Measurements from ENCODE around the gene BECN2. TPM values are rescaled to one million over a fixed set of nuclear protein-coding genes. Genes with fewer than 3 reads are reported as not detected.

The BECN2 gene
- total RNA-seq, 6 experiments from 2014 or later: not detected

- Histone ChIP-seq H3K4me3 (no peak overlapping the region), H3K4me1 (no peaks in the 10 kb centered on the region), H3K27me3 (no peaks in the 10 kb centered on the region), H3K27ac (no peak overlapping the region), H3K9me3 (no peaks in the 10 kb centered on the region), H3K36me3 (no peaks in the 10 kb centered on the region)
- ATAC-seq (no peak), DNase-seq (no peak)
- WGBS (ENCODE audit: insufficient coverage, low coverage, low lambda C conversion rate, missing lambda C conversion rate): 79% methylated on average over 5 of the region's 5 CpGs
- intact Hi-C loops (cut with DNase I): no loop called here
- TF ChIP-seq, protein P1, sequence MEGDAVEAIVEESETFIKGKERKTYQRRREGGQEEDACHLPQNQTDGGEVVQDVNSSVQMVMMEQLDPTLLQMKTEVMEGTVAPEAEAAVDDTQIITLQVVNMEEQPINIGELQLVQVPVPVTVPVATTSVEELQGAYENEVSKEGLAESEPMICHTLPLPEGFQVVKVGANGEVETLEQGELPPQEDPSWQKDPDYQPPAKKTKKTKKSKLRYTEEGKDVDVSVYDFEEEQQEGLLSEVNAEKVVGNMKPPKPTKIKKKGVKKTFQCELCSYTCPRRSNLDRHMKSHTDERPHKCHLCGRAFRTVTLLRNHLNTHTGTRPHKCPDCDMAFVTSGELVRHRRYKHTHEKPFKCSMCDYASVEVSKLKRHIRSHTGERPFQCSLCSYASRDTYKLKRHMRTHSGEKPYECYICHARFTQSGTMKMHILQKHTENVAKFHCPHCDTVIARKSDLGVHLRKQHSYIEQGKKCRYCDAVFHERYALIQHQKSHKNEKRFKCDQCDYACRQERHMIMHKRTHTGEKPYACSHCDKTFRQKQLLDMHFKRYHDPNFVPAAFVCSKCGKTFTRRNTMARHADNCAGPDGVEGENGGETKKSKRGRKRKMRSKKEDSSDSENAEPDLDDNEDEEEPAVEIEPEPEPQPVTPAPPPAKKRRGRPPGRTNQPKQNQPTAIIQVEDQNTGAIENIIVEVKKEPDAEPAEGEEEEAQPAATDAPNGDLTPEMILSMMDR (IDR thresholded peaks at IDR 0.05): no peak
- TF ChIP-seq POLR2A (IDR thresholded peaks at IDR 0.05): no peak
Observed at GRCh38 chr1:242004751-242005495, 47.4 kb downstream of the BECN2 start.

GRCh38 chr1:242005866-242006535, 48.4 kb downstream of the BECN2 start:
- Histone ChIP-seq H3K27me3 (no peaks in the 10 kb centered on the region), H3K9me3 (no peaks in the 10 kb centered on the region), H3K4me1 (no peaks in the 10 kb centered on the region), H3K4me3 (no peak overlapping the region), H3K27ac (no peak overlapping the region), H3K36me3 (no peaks in the 10 kb centered on the region)
- whole genome bisulfite sequencing (ENCODE audit: insufficient coverage, low coverage, low lambda C conversion rate, missing lambda C conversion rate): 73% methylated on average over 5 of the region's 5 CpGs
- no peak for ATAC-seq
- intact Hi-C loops (cut with DNase I): no loop called here
- no peak for TF ChIP-seq POLR2A (IDR thresholded peaks at IDR 0.05)
- TF ChIP-seq, protein P1 (IDR thresholded peaks at IDR 0.05): no peak
- DNase-seq: no peak

DNA sequence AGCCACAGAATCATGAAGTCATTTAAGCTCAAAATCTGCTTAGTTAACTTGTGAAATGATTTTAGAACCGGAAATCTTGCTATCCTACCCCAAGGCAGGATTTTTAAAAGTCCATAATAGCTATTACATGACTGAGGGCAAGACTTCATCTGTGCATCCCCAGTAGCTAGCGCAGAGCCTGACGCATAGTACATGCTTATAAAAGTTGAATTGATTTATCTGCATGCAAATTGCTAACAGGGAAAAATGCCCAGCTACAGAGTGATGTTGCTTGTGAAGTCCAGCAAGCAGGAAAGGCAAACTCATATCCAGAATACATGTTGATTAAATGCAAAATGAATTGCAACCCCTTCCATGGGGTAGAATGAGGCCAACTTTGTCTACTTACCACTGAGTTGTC, 49.4 kb downstream of the BECN2 start:
- H3K27ac ChIP-seq: no peak overlapping the region

More for the DNA sequence above, 49.4 kb downstream of the BECN2 start:
- Histone ChIP-seq H3K4me1 (no peaks in the 10 kb centered on the region), H3K9me3 (no peaks in the 10 kb centered on the region), H3K27me3 (no peaks in the 10 kb centered on the region), H3K36me3 (no peaks in the 10 kb centered on the region), H3K4me3 (no peak overlapping the region)
- TF ChIP-seq, protein P1 (IDR thresholded peaks at IDR 0.05): no peak
- TF ChIP-seq POLR2A (IDR thresholded peaks at IDR 0.05): no peak
- ATAC-seq (no peak), DNase-seq (no peak)
- WGBS (ENCODE audit: insufficient coverage, low coverage, low lambda C conversion rate, missing lambda C conversion rate): 72% methylated on average over 3 of the region's 3 CpGs
- intact Hi-C loops (cut with DNase I): no loop called here

Other genes starting within 250 kb of the BECN2 start
- gene EXO1, start 109.6 kb upstream of the BECN2 start, total RNA-seq: 1 to 10 TPM in 2 of 6 experiments, under 1 TPM in 3, not detected in 1; 0.29 to 1.7 (median 0.62) TPM
- gene MAP1LC3C, start 41.3 kb downstream of the BECN2 start, total RNA-seq: under 1 TPM in 2 of 6 experiments, not detected in 4; 0.24 to 0.31 TPM

Measured in right lobe of liver (tissue), 6 donors.